ENCODE data around the gene CD274. TPM values are rescaled to one million over a fixed set of nuclear protein-coding genes. Genes with fewer than 3 reads are reported as not detected.
"Not testable (repeated sequence)": the region's sequence is repeated elsewhere in the genome, so short reads cannot be mapped to it uniquely, and the experiment has no call there.

CD274 gene
- total RNA-seq, 1 experiment from 2014 or later, result 8.0 TPM

- not testable (repeated sequence) for H3K27me3 ChIP-seq (replicated peaks); H3K4me3 ChIP-seq; H3K9me3 ChIP-seq (replicated peaks); H3K36me3 ChIP-seq; H3K27ac ChIP-seq; DNase-seq (ENCODE audit: low read depth in 1 of 2, low spot score in 2 of 2)
- H3K4me1 ChIP-seq (replicated peaks), result peaks cover 35% of the 10 kb centered on the region
Observed at GRCh38 chr9:5445096-5445495, 5.2 kb upstream of the CD274 start.

GRCh38 chr9:5445886-5446285 is 4.5 kb upstream of the CD274 start:
- Histone ChIP-seq H3K4me3 (no peak overlapping the region), H3K9me3 (replicated peaks) (no peaks in the 10 kb centered on the region), H3K36me3 (no peaks in the 10 kb centered on the region), H3K27me3 (replicated peaks) (no peaks in the 10 kb centered on the region), H3K27ac (no peak overlapping the region), H3K4me1 (replicated peaks) (peaks cover 34% of the 10 kb centered on the region)
- no peak for DNase-seq (ENCODE audit: low read depth in 1 of 2, low spot score in 2 of 2)

DNA sequence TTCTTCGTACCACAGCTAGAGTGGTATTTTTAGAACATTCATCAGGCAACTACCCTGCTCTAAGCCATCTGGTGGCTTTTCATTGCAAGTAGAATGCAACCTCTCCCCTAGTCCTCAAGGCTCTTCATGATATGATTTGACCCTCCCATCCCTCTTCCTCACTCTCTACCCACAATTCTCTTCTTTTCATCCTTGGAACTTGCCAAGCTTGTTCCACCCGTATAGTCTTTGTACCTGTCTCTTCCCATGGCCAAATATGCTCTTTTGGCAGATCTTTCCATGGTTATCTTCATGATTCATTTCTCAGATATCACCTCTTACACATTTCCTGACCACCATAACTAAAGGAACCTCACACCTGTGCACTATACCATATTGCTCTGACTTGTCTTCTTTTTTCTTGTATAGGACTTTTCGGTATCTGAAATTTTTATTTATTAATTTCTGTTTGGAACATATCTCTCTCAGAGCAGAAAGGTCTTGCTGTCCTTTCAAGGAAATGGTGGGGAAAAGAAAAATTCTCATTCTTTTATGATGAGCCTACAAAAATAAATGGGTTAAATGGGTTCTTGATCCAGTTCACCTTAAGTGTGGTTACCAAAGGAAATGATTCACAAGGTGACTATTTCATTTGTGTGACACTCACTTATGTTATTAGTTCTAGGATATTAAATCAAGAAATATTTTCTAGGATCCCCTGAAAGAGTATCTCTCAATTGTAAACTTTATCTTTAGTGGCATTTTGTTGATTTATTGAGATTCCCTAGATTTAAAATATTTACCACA is 3.7 kb upstream of the CD274 start:
- Histone ChIP-seq H3K36me3 (no peaks in the 10 kb centered on the region), H3K4me3 (no peak overlapping the region), H3K27me3 (replicated peaks) (no peaks in the 10 kb centered on the region), H3K4me1 (replicated peaks) (peaks cover 32% of the 10 kb centered on the region), H3K27ac (0 out of 2 replicates have a peak overlapping the region, but pooled peaks have one; percentile 21), H3K9me3 (replicated peaks) (no peaks in the 10 kb centered on the region)
- no peak for DNase-seq (ENCODE audit: low read depth in 1 of 2, low spot score in 2 of 2)

DNA sequence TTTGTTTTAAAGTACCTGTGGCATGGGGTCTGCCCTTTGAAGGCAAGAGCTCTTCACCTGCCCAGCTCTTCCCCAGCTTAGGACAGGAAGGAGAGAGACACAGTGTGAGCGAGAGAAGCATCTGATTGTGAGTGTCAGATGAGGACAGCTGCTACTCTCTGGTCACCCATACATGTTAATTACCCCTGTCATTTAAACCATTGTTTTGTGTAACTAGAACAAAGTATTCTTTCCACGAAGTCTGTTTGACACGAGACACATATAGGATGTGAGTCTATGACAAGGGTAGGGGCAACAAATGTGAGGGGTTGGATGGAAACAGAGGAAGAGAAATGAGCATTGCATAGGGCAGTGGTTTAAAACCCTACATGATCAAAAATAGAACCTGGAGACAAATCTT is 3.0 kb upstream of the CD274 start:
- DNase-seq (ENCODE audit: low read depth in 1 of 2, low spot score in 2 of 2), result no peak

GRCh38 chr9:5448016-5448415 is 2.3 kb upstream of the CD274 start:
- no peaks in the 10 kb centered on the region for H3K36me3 ChIP-seq
- no peaks in the 10 kb centered on the region for H3K9me3 ChIP-seq (replicated peaks)
- H3K27me3 ChIP-seq (replicated peaks), result no peaks in the 10 kb centered on the region
- H3K4me3 ChIP-seq, result no peak overlapping the region
- no peak overlapping the region for H3K27ac ChIP-seq
- DNase-seq (ENCODE audit: low read depth in 1 of 2, low spot score in 2 of 2), result no peak
- H3K4me1 ChIP-seq (replicated peaks), result peaks cover 32% of the 10 kb centered on the region

More for the DNA sequence above, 3.0 kb upstream of the CD274 start:
- Histone ChIP-seq H3K27me3 (replicated peaks) (no peaks in the 10 kb centered on the region), H3K9me3 (replicated peaks) (no peaks in the 10 kb centered on the region), H3K4me3 (no peak overlapping the region), H3K27ac (0 out of 2 replicates have a peak overlapping the region, but pooled peaks have one; percentile 21), H3K4me1 (replicated peaks) (peaks cover 32% of the 10 kb centered on the region), H3K36me3 (no peaks in the 10 kb centered on the region)

DNA sequence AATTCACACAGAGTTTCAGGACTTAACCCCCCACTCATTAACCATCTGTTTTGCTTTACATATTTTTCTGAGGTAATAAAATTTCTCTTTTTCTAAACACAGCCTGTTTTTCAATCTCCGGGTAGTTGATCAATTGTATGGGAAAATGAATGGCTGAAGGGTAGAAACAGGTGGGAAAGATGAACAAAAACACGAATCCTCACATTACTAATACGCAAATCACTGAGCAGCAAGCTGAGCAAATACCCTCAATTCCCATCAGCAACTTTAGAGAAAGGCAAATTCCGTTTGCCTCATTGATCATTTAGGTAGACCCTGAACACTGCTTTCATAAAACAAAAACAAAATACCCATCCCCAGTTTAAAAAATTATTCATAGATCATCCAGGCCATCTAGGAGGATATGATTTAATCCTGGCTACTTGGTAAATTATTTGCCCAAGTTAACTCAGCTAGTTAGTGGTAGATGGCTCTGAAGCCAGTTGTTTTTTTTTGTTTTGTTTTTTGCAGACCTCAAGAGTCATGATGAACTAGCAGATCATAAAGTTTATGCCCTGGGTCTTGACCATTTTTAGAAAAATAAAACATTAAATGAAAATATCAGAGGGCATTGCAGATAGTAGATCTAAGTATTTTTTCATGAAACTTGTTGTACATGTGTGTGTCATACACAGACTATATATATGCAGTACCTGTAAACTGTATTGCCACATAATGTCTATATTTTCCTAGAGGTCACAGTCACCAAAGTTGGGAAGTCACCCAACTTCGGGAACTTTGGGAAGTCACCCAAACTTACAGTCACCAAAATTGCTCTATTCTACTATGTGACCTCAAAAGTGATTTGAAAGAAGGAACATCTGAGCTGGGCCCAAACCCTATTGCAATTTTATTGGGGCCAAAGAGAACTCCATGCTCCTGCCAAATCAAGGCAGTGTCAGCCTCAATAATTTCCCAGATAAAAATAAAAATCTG is 1.6 kb upstream of the CD274 start:
- Histone ChIP-seq H3K9me3 (replicated peaks) (no peaks in the 10 kb centered on the region), H3K4me3 (no peak overlapping the region), H3K4me1 (replicated peaks) (peaks cover 32% of the 10 kb centered on the region), H3K27ac (no peak overlapping the region; the same call in 1 of the 2 replicates), H3K27me3 (replicated peaks) (no peaks in the 10 kb centered on the region), H3K36me3 (no peaks in the 10 kb centered on the region)
- DNase-seq (ENCODE audit: low read depth in 1 of 2, low spot score in 2 of 2), result no peak

DNA sequence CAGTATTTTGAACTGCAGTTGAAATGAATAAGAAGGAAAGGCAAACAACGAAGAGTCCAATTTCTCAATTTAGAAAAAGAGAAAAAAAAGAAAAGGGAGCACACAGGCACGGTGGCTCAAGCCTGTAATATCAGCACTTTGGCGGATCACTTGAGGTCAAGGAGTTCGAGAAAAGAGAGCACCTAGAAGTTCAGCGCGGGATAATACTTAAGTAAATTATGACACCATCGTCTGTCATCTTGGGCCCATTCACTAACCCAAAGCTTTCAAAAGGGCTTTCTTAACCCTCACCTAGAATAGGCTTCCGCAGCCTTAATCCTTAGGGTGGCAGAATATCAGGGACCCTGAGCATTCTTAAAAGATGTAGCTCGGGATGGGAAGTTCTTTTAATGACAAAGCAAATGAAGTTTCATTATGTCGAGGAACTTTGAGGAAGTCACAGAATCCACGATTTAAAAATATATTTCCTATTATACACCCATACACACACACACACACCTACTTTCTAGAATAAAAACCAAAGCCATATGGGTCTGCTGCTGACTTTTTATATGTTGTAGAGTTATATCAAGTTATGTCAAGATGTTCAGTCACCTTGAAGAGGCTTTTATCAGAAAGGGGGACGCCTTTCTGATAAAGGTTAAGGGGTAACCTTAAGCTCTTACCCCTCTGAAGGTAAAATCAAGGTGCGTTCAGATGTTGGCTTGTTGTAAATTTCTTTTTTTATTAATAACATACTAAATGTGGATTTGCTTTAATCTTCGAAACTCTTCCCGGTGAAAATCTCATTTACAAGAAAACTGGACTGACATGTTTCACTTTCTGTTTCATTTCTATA is 602 bp upstream of the CD274 start:
- peaks cover 36% of the 10 kb centered on the region for H3K4me1 ChIP-seq (replicated peaks)
- H3K4me3 ChIP-seq, result peak overlapping the region; percentile 43

DNA sequence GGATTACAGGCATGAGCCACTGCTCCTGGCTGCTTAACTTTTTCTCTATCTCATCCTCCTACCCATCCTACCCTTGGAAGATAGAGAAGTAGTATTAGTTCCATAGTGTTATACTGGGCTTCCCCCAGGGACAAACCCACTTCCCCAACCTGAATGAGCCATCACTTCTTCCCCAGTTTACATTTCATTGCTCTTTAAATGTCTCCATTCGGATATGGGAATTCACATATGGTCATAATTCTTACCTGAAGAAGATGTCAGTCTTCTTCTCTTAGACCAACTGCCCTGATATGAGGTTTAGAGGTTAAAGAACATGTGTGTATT is 1.9 kb downstream of the CD274 start:
- DNase-seq (ENCODE audit: low read depth in 1 of 2, low spot score in 2 of 2), result no peak
- H3K4me1 ChIP-seq (replicated peaks), result peaks cover 34% of the 10 kb centered on the region
- H3K36me3 ChIP-seq, result no peaks in the 10 kb centered on the region
- H3K27me3 ChIP-seq (replicated peaks), result no peaks in the 10 kb centered on the region
- H3K27ac ChIP-seq, result no peak overlapping the region
- H3K9me3 ChIP-seq (replicated peaks), result no peaks in the 10 kb centered on the region
- H3K4me3 ChIP-seq, result no peak overlapping the region

More for the DNA sequence above, 602 bp upstream of the CD274 start:
- no peaks in the 10 kb centered on the region for H3K36me3 ChIP-seq
- H3K27ac ChIP-seq, result peak overlapping the region; percentile 79
- H3K27me3 ChIP-seq (replicated peaks), result no peaks in the 10 kb centered on the region
- no peak for DNase-seq (ENCODE audit: low read depth in 1 of 2, low spot score in 2 of 2)
- no peaks in the 10 kb centered on the region for H3K9me3 ChIP-seq (replicated peaks)

DNA sequence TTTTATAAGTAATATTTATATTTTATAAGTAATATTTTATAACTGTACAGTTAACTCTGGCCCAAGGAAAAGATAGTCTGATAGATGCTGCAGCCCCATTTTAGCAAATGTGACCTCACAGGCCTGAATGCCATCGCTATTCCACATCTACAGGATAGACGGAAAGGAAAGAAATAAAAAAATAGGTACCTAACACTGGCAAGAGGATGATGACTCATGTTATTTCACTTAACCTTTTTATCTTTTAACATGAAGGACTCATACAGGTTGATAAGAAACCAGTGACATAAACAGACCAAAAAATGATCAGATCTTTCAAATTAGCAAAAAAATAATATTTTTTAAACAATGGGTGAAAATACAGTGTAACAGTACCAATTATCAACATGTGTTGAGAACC is 2.7 kb downstream of the CD274 start:
- peaks cover 27% of the 10 kb centered on the region for H3K4me1 ChIP-seq (replicated peaks)
- no peak overlapping the region for H3K27ac ChIP-seq
- no peak for DNase-seq (ENCODE audit: low read depth in 1 of 2, low spot score in 2 of 2)

GRCh38 chr9:5453673-5454072 is 3.3 kb downstream of the CD274 start:
- Histone ChIP-seq H3K4me3 (no peak overlapping the region), H3K27ac (no peak overlapping the region)

More for the DNA sequence above, 2.7 kb downstream of the CD274 start:
- Histone ChIP-seq H3K4me3 (no peak overlapping the region), H3K27me3 (replicated peaks) (no peaks in the 10 kb centered on the region), H3K36me3 (peaks cover 3% of the 10 kb centered on the region; the same call in 1 of the 2 replicates), H3K9me3 (replicated peaks) (no peaks in the 10 kb centered on the region)

GRCh38 chr9:5455181-5455580 is 4.8 kb downstream of the CD274 start:
- Histone ChIP-seq H3K27ac (no peak overlapping the region), H3K36me3 (peaks cover 7% of the 10 kb centered on the region; the same call in 1 of the 2 replicates), H3K27me3 (replicated peaks) (no peaks in the 10 kb centered on the region), H3K4me3 (no peak overlapping the region), H3K9me3 (replicated peaks) (no peaks in the 10 kb centered on the region), H3K4me1 (replicated peaks) (peaks cover 13% of the 10 kb centered on the region)
- peak in 1 of 2 experiments; percentile 23 for DNase-seq (ENCODE audit: low read depth in 1 of 2, low spot score in 2 of 2)

More at GRCh38 chr9:5453673-5454072, 3.3 kb downstream of the CD274 start:
- no peaks in the 10 kb centered on the region for H3K27me3 ChIP-seq (replicated peaks)
- peaks cover 3% of the 10 kb centered on the region; the same call in 1 of the 2 replicates for H3K36me3 ChIP-seq
- peaks cover 22% of the 10 kb centered on the region for H3K4me1 ChIP-seq (replicated peaks)
- no peak for DNase-seq (ENCODE audit: low read depth in 1 of 2, low spot score in 2 of 2)
- no peaks in the 10 kb centered on the region for H3K9me3 ChIP-seq (replicated peaks)

GRCh38 chr9:5459289-5459829 is 9.0 kb downstream of the CD274 start:
- DNase-seq (ENCODE audit: low read depth in 1 of 2, low spot score in 2 of 2), result no peak
- no peak overlapping the region for H3K4me3 ChIP-seq

GRCh38 chr9:5460157-5460556 is 9.8 kb downstream of the CD274 start:
- peaks cover 14% of the 10 kb centered on the region; the same call in 1 of the 2 replicates for H3K36me3 ChIP-seq
- no peaks in the 10 kb centered on the region for H3K9me3 ChIP-seq (replicated peaks)
- H3K4me3 ChIP-seq, result no peak overlapping the region
- H3K4me1 ChIP-seq (replicated peaks), result peaks cover 4% of the 10 kb centered on the region
- no peaks in the 10 kb centered on the region for H3K27me3 ChIP-seq (replicated peaks)
- DNase-seq (ENCODE audit: low read depth in 1 of 2, low spot score in 2 of 2), result no peak
- H3K27ac ChIP-seq, result no peak overlapping the region

More at GRCh38 chr9:5459289-5459829, 9.0 kb downstream of the CD274 start:
- Histone ChIP-seq H3K27me3 (replicated peaks) (no peaks in the 10 kb centered on the region), H3K9me3 (replicated peaks) (no peaks in the 10 kb centered on the region), H3K4me1 (replicated peaks) (peaks cover 9% of the 10 kb centered on the region), H3K36me3 (peaks cover 14% of the 10 kb centered on the region; the same call in 1 of the 2 replicates), H3K27ac (no peak overlapping the region)

All from SJSA1 (cell line).